Activated naive CD4-positive, alpha-beta T cell treated with anti-CD3 and anti-CD28 coated beads for 36 hours (primary cell): Measurements from ENCODE around the gene DHX16. TPM values are rescaled to one million over a fixed set of nuclear protein-coding genes. Genes with fewer than 3 reads are reported as not detected.

Source experiments
- CTCF ChIA-PET: fragments of 350-600 bp; sonication (Branson Sonifier 250); formaldehyde crosslinking; loops from one replicate; lab custom pipeline; 2021; ENCODE audit warnings: antibody characterized with exemption; lab: Charles Lee
- DNase-seq: peaks from one replicate; pipeline ENCODE4 v3.0.0-alpha.2; 2020
- H3K27ac Mint-ChIP-seq: one replicate; pipeline ENCODE4 v1.8.0; 2021; ENCODE audit warnings: mild to moderate bottlenecking, mixed read lengths
- H3K27me3 Mint-ChIP-seq: one replicate; pipeline ENCODE4 v1.8.0; 2021; ENCODE audit warnings: low read depth, mixed read lengths
- H3K36me3 Mint-ChIP-seq: one replicate; pipeline ENCODE4 v1.8.0; 2021; ENCODE audit warnings: low read depth, mixed read lengths
- H3K4me1 Mint-ChIP-seq: one replicate; pipeline ENCODE4 v1.8.0; 2021; ENCODE audit warnings: low read depth, mixed read lengths
- H3K4me3 Mint-ChIP-seq: one replicate; pipeline ENCODE4 v1.8.0; 2021; ENCODE audit warnings: mild to moderate bottlenecking, moderate library complexity, mixed read lengths
- H3K9me3 Mint-ChIP-seq: one replicate; pipeline ENCODE4 v1.8.0; 2021; ENCODE audit warnings: mixed read lengths
- intact Hi-C: fragments of 100-400 bp; cut with micrococcal nuclease; formaldehyde crosslinking; loops from one replicate; pipeline ENCODE4 v1.15.1; 2023
- total RNA-seq, 2 experiments: library from RNA; stranded (reverse); gene quantifications; one replicate each; pipeline ENCODE4 v1.2.3, GENCODE V29; 2021

The DHX16 gene
- total RNA-seq, 2 experiments from 2014 or later, result 25.7 to 27.7 TPM

DNA sequence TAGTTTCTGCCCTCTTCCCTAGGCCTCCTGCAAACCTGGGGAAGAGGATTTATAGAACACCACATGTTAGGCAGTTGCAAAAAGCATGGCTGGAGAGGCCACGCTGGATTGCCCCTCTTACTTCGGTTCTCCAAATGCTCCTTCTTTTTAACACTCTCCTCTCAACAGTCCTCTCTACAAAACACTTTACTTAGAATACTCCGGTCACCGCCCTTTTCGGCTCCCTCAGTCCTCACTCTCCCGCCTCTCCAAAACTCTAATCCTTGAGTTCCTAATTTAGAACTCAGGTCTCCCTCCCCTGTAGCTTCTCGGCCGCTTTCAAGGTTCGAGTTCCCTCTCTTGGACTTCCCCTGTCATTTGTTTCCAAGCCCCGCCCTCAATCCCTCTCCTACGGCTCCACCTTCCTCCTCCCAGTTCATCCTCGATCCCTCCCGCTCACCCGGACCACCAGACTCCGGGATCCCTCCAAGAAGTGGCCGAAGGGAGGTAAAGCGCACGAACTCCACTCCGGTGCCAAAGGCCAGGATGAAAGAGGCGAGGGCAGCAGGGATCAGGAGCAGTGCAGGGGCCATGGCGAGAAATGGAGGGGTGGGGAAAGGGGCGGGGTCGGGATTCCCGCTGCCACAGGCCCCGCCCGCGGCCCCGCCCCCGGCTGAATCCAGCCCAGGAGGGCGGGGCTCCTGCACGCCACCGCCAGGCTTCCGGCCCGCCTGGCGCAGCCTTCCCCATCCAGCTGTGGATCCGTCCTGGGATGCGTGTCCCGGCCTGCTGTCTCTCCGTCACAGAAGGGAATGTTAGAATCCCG is 17.8 kb upstream of the DHX16 start, which contains the start of gene NRM:
Gene NRM, minus strand, starts transcription at position 582 of the 805 bp plus-strand sequence. Its CDS starts 10 bp downstream, at position 572.
- no peaks in the 10 kb centered on the region for H3K9me3 Mint-ChIP-seq
- H3K27me3 Mint-ChIP-seq, result no peaks in the 10 kb centered on the region
- CTCF ChIA-PET, result interaction anchor here (0.6 to 2.1 kb wide), 6 partner anchors 10 to 38 kb away, joined by 3 to 12 read pairs (median 6); no protein-coding TSS in a partner anchor
- H3K4me3 Mint-ChIP-seq, result peak within 1 kb of the TSS; percentile 99
- DNase-seq, result peak; percentile 79
- H3K36me3 Mint-ChIP-seq, result peaks cover 14% of the 10 kb centered on the region
- intact Hi-C loops, result no loop called here
- peak within 1 kb of the TSS; percentile 91 for H3K27ac Mint-ChIP-seq
- peaks cover 35% of the 10 kb centered on the region for H3K4me1 Mint-ChIP-seq

DNA sequence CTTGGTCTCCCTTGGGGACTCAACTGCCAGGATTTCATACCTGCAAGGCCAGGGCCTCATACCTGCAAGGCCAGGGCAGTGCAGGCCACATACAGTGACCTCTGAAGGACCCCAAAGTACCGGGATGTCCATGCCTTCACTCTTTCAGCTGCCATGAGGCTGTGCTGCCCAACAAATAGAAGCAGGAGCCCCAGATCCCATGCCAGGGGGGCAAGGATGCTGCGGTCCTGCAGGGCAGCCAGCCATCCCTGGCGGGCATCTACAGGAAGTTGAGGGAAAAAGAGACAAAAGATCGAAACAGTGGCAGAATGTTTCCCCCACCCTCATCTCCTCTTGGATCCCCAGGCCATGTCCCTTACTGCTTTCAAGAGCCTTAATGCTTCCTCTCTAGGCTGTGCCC is 17.2 kb upstream of the DHX16 start:
- Mint-ChIP-seq H3K27me3 (no peaks in the 10 kb centered on the region), H3K36me3 (peaks cover 20% of the 10 kb centered on the region), H3K27ac (peak overlapping the region; percentile 91), H3K4me1 (peaks cover 35% of the 10 kb centered on the region), H3K4me3 (peak overlapping the region; percentile 99), H3K9me3 (no peaks in the 10 kb centered on the region)
- intact Hi-C loops, result loop anchor here (5.0 kb wide), 1 partner anchor 363 kb away; the partner anchor contains the start of gene TRIM39
- no peak for DNase-seq
- CTCF ChIA-PET, result interaction anchor here (1.7 to 2.2 kb wide), 3 partner anchors 9 to 32 kb away, joined by 6 to 11 read pairs (median 8); no protein-coding TSS in a partner anchor

DNA sequence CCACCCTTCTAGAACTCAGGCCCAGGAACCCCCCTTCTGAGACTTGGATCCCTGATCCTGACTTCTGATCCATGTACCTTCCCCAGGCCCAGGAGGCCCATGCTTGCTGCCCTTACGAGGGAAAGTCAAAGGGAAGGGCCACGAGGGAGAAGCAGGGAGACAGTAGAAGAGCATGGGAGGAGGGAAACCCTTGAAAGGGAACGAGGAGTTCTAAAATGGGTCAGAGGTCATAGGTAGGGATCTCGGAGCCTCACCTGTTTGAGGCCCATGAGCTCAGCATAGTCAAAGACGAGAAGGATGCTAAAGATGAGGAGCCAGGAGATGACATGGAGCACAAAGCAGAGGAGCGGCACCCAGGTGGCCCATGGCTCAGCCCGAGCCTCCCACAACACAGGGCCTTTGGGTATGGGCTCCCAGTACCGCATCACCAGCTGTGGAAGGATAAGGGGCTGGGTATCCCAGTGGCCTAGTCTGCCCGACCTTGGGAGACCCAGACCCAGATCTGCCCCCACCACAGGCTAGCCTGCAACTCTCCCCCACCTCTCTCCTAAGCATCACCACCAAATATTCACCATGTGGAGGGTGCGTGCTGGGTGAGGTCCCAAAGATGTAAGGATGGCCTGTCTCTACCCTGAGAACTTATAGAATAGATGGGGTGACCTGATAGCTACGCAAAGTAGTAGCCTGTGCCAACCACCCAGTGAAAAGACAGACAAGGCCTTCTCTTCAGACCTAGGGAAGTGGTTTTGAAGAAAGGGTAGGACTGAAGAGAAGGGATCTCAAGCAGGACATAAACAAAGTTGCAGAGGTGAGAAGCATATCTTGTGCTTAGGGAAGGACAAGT is 16.4 kb upstream of the DHX16 start:
- H3K9me3 Mint-ChIP-seq, result no peaks in the 10 kb centered on the region
- H3K4me1 Mint-ChIP-seq, result peaks cover 35% of the 10 kb centered on the region
- no peak overlapping the region for H3K27ac Mint-ChIP-seq
- intact Hi-C loops, result loop anchor here (5.0 kb wide), 1 partner anchor 362 kb away; the partner anchor contains the start of gene TRIM39
- H3K36me3 Mint-ChIP-seq, result peaks cover 25% of the 10 kb centered on the region
- CTCF ChIA-PET, result interaction anchor here (1.4 to 2.2 kb wide), 3 partner anchors 10 to 131 kb away, joined by 3 to 11 read pairs (median 8); no protein-coding TSS in a partner anchor
- peak overlapping the region; percentile 99 for H3K4me3 Mint-ChIP-seq
- no peaks in the 10 kb centered on the region for H3K27me3 Mint-ChIP-seq
- no peak for DNase-seq

DNA sequence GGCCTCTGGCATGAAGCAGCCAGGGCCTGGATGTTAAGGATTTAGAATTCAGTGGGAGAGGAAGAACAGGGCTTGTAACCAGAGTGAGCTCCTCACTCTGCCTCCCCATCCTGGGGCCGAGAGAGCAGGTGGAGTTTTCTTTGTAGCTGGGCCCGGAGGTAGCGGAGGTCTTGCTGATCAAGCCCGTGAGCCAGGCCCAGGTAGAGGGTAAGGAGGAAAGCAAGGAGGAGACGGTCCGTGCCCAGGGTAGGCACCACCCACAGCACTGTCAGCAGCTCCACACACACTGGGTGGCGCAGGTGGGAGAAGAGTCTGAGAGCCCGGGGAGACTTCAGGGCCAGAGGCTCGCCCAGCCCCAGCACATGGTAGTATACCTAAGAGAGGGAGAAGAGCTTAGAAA is 15.8 kb upstream of the DHX16 start:
- Mint-ChIP-seq H3K9me3 (no peaks in the 10 kb centered on the region), H3K4me1 (peaks cover 35% of the 10 kb centered on the region), H3K27ac (peak overlapping the region; percentile 14), H3K36me3 (peaks cover 31% of the 10 kb centered on the region), H3K27me3 (no peaks in the 10 kb centered on the region), H3K4me3 (peak overlapping the region; percentile 96)
- CTCF ChIA-PET, result interaction anchor here (1.3 to 2.2 kb wide), 4 partner anchors 9 to 132 kb away, joined by 3 to 11 read pairs (median 8); no protein-coding TSS in a partner anchor
- DNase-seq, result no peak
- intact Hi-C loops, result loop anchor here (5.0 kb wide), 1 partner anchor 361 kb away; the partner anchor contains the start of gene TRIM39

DNA sequence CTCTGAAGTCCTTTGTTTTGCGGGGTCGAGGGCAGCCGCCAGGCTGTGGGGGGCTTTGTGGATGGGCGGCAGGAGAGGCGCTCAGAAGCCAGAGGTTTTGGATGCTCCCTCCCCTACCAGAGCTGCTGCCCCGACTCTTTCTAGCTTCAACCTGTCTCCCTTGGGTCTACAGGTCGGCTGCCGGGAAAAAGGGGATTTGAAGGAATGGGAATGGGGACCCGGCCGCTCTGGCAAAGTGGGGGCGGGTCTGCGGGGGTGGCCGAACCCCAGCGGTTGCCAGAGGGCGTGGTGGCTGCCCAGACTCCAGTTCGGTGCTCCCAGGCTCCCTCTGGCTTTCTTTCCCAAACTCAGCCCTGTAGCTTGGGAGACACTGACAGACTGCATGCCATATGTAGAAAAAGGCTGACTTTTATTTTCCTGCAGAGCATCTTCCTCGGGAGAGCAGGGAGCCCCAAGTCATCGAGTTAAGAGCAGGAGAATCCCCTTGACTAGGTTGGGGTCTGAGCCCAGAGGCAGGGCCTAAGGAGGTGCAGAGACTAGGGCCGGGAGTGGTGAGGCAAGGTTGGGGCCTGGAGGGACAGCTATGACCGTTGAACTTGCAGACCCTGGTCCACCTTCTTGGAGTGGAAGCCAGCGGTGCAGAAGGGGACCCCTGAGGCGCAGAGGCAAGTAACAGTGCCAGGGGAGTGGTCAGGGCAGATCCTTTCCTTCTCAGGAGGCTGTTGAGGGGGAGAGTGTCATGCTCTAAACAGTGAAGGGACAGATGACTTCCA is 15.0 kb upstream of the DHX16 start:
- H3K27me3 Mint-ChIP-seq, result no peaks in the 10 kb centered on the region
- H3K4me3 Mint-ChIP-seq, result peak overlapping the region; percentile 96
- intact Hi-C loops, result loop anchor here (5.0 kb wide), 1 partner anchor 361 kb away; the partner anchor contains the start of gene TRIM39
- CTCF ChIA-PET, result interaction anchor here (0.9 to 2.2 kb wide), 6 partner anchors 9 to 133 kb away, joined by 3 to 11 read pairs (median 6); no protein-coding TSS in a partner anchor
- H3K27ac Mint-ChIP-seq, result peak overlapping the region; percentile 100
- DNase-seq, result no peak
- H3K36me3 Mint-ChIP-seq, result peaks cover 39% of the 10 kb centered on the region
- H3K9me3 Mint-ChIP-seq, result no peaks in the 10 kb centered on the region
- H3K4me1 Mint-ChIP-seq, result peaks cover 35% of the 10 kb centered on the region

DNA sequence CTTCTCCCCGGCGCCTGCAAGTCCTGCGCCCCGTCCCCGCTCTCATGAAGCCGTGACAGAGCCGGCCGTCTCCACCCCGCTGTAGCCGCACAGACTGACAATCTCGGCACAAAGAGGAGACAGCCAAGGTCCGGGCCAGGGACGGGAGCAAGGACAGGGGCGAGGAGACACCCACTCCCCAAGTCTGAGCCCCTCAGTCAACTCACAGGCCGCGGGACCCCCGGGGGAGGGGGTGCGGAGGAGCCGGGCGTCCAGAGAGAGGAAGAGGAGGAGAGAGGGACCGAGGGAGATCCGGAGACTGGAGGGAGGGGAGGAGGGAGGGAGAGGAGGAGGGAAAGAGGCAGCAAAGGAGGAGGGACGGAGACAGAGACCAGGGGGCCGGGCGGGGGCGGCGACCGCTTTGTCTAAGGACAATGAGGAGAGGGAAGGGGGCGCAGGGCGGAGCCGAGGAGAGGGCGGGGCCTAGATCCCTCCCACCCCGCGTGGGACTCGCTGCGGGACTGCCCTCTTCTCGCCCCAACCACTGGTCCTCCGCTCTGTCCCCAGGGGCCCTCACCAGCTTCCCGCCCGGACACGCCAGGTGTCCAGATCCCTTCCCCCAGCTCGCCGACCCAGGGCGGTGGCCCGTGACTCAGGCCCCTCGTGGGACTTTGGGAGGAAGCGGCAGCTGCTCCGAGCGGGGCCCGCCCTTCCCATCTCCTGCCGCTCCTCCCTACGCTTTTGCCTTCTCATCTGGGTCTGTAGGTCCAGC is 14.3 kb upstream of the DHX16 start:
- Mint-ChIP-seq H3K27me3 (no peaks in the 10 kb centered on the region), H3K27ac (peak overlapping the region; percentile 100), H3K36me3 (peaks cover 45% of the 10 kb centered on the region), H3K4me1 (peaks cover 36% of the 10 kb centered on the region), H3K9me3 (no peaks in the 10 kb centered on the region), H3K4me3 (peak overlapping the region; percentile 96)
- intact Hi-C loops, result loop anchor here (1.0 to 5.0 kb wide), 2 partner anchors 72 to 360 kb away; partner anchors contain the start of gene TRIM39
- DNase-seq, result peak; percentile 77
- CTCF ChIA-PET, result interaction anchor here (0.9 to 1.3 kb wide), 4 partner anchors 8 to 44 kb away, joined by 4 to 7 read pairs (median 6); no protein-coding TSS in a partner anchor

DNA sequence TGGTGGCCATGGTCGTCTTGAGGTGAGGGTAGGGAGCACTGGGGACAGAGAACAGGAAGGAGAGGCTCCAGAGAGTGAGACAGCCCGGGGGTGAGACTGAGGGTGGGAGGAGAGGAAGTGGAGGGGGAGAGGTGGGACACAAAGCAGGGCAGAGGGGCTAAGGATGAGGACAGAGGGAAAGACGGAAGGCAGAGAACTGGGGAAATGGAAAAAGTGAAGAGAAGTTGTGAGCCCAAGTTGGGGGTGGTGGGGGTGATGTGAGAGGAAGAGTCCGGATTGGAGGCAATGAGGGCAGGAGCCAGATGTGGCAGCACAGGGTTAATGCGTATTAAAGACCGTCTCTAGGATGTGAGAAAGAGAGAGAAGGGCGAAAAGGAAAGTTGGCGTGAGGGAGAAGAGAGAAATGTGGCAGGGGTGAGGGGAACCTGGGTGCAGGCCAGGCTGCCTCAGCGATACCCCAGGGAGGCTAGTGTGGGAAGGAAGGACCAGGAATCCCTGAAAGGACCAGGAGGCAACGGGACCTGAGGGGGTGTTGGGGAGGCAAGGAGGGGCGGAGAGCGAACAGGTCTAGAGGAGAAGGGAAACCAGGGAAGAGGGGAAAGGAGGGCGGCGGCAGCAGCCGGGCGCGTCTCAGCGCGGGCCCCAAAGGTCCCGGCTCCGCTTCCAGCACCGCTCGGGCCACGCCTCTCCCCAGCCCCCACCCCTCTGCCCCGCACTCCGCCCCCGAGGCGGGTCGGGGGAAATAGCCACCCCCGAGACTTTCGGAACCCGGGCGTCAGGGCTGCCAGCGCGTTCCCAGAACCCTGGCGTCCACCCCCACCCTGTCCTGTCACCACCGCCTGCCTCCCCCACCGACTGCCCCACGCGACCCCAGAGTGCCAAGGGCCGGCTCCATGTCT is 13.5 kb upstream of the DHX16 start, which contains the start of gene PPP1R18:
Gene PPP1R18, minus strand, starts transcription at position 637 of the 899 bp plus-strand sequence. Its CDS starts 627 bp downstream, at position 10.
- CTCF ChIA-PET, result interaction anchor here (1.1 to 1.8 kb wide), 3 partner anchors 37 to 142 kb away, joined by 3 to 7 read pairs (median 5); no protein-coding TSS in a partner anchor
- peak; percentile 90 for DNase-seq
- Mint-ChIP-seq H3K27ac (peak within 1 kb of the TSS; percentile 100), H3K36me3 (peaks cover 53% of the 10 kb centered on the region), H3K9me3 (no peaks in the 10 kb centered on the region), H3K4me1 (peaks cover 34% of the 10 kb centered on the region), H3K27me3 (no peaks in the 10 kb centered on the region), H3K4me3 (peak within 1 kb of the TSS; percentile 96)
- intact Hi-C loops, result loop anchor here (1.0 to 5.0 kb wide), 2 partner anchors 71 to 359 kb away; partner anchors contain the start of gene TRIM39

DNA sequence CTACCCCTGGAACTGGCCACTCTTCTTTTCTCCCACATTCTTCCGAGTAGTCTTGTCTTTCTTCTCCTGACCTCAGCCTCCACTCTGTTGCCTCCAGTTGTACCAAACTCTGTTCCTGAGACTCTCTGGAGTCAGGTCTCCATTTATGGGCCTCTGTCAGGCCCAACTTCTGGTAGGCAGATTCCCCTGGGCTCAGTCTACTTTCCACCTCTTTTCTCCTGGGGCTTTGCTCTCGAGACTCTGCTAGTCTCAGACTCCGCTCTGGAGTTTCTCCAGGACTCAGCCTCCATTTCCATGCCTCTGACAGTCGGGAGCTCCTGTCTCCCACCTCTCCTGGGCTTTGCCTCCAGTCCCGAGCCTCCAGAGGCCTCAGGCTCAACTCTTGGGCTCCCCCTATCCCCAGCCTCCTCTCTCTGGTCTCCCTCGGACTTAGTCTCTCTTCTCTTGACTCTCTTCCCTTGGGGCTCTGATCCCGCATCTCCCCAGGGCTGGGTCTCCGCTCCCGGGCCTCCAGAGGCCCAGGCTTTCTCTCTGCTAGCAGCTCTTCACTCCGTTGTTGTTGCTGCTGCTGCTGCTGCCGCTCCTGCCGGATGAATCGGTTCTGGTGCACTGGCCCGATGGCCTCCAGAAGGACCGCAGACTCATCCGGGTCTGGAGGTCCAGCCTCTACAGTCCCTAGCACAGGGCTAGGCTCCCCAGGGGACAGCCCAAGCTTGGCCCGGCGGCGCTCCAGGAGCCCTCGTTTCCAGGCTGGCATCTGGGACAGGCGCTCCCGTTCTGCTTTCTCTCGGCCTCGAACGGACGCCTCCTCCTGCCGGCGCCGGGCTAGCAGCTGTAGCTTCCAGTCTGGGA is 12.6 kb upstream of the DHX16 start:
- CTCF ChIA-PET, result interaction anchor here (0.8 to 1.8 kb wide), 5 partner anchors 10 to 141 kb away, joined by 3 to 7 read pairs (median 5); no protein-coding TSS in a partner anchor
- Mint-ChIP-seq H3K9me3 (no peaks in the 10 kb centered on the region), H3K27me3 (no peaks in the 10 kb centered on the region), H3K4me3 (peak overlapping the region; percentile 96), H3K36me3 (peaks cover 60% of the 10 kb centered on the region), H3K4me1 (peaks cover 36% of the 10 kb centered on the region), H3K27ac (peak overlapping the region; percentile 100)
- intact Hi-C loops, result loop anchor here (1.0 to 5.0 kb wide), 3 partner anchors 39 to 358 kb away; partner anchors contain the start of genes C6orf136 and TRIM39
- DNase-seq, result peak; percentile 60
